HG02981 (cell line): ENCODE data around the gene PAX2.

Experiments used
- ATAC-seq: cut with Tn5 transposase; IDR thresholded peaks from one replicate; pipeline ENCODE4 v1.9.1; 2021; ENCODE audit warnings: mild to moderate bottlenecking, moderate library complexity; ENCODE audit not compliant: unreplicated experiment

Gene PAX2

GRCh38 chr10:100749309-100750217 is 4.2 kb downstream of the PAX2 start:
- no peak for ATAC-seq

GRCh38 chr10:100750291-100751210 is 5.2 kb downstream of the PAX2 start:
- no peak for ATAC-seq

- ATAC-seq, result no peak
Measured at GRCh38 chr10:100751211-100751933, 6.0 kb downstream of the PAX2 start.

- ATAC-seq, result no peak
Measured at GRCh38 chr10:100755821-100756220, 10.4 kb downstream of the PAX2 start.

- no peak for ATAC-seq
Measured at GRCh38 chr10:100759331-100759730, 13.9 kb downstream of the PAX2 start.

GRCh38 chr10:100760726-100761125 is 15.3 kb downstream of the PAX2 start:
- no peak for ATAC-seq

GRCh38 chr10:100761191-100761590 is 15.8 kb downstream of the PAX2 start:
- no peak for ATAC-seq

- no peak for ATAC-seq
Measured at GRCh38 chr10:100763043-100763747, 17.8 kb downstream of the PAX2 start.

GRCh38 chr10:100766693-100767421 is 21.5 kb downstream of the PAX2 start:
- no peak for ATAC-seq

- no peak for ATAC-seq
Measured at GRCh38 chr10:100767422-100767775, 22.0 kb downstream of the PAX2 start.

GRCh38 chr10:100769481-100769880 is 24.1 kb downstream of the PAX2 start:
- ATAC-seq, result no peak

GRCh38 chr10:100773646-100774045 is 28.3 kb downstream of the PAX2 start:
- no peak for ATAC-seq

GRCh38 chr10:100774223-100774622 is 28.8 kb downstream of the PAX2 start:
- no peak for ATAC-seq

GRCh38 chr10:100774876-100775275 is 29.5 kb downstream of the PAX2 start:
- ATAC-seq, result no peak

GRCh38 chr10:100775386-100775785 is 30.0 kb downstream of the PAX2 start:
- no peak for ATAC-seq

GRCh38 chr10:100775871-100776270 is 30.5 kb downstream of the PAX2 start:
- ATAC-seq, result no peak

- no peak for ATAC-seq
Measured at GRCh38 chr10:100776671-100777070, 31.3 kb downstream of the PAX2 start.

- no peak for ATAC-seq
Measured at GRCh38 chr10:100779329-100779728, 33.9 kb downstream of the PAX2 start.

- ATAC-seq, result no peak
Measured at GRCh38 chr10:100780324-100780723, 34.9 kb downstream of the PAX2 start.

GRCh38 chr10:100781145-100781665 is 35.8 kb downstream of the PAX2 start:
- no peak for ATAC-seq
